A549 treated with AZD2906 at 1 μM for 4 hours (cell line): ENCODE results near the gene SLC4A4. TPM values are rescaled to one million over a fixed set of nuclear protein-coding genes. Genes with fewer than 3 reads are reported as not detected.

Source experiments
- total RNA-seq: library from RNA; stranded (reverse); fragments of 200-300 nt; extraction: Qiagen RNA extraction; gene quantifications from 5 replicates; pipeline ENCODE4 v1.2.3, GENCODE V29; 2022

Gene SLC4A4
- total RNA-seq, result 0.97 to 1.8 TPM (median 1.4 TPM) in 5 replicates

GRCh38 chr4:71338846-71339593 is at the start of gene SLC4A4:
SLC4A4 (plus strand) TSS chr4:71339020.

